NCI-H187 (cell line): Measurements from ENCODE around the gene PLEKHA1.

ENCODE experiments used
- DNase-seq, 2 experiments: peaks; one replicate each; lab custom pipeline; 2025; lab: John Stamatoyannopoulos, UW

The PLEKHA1 gene

DNA sequence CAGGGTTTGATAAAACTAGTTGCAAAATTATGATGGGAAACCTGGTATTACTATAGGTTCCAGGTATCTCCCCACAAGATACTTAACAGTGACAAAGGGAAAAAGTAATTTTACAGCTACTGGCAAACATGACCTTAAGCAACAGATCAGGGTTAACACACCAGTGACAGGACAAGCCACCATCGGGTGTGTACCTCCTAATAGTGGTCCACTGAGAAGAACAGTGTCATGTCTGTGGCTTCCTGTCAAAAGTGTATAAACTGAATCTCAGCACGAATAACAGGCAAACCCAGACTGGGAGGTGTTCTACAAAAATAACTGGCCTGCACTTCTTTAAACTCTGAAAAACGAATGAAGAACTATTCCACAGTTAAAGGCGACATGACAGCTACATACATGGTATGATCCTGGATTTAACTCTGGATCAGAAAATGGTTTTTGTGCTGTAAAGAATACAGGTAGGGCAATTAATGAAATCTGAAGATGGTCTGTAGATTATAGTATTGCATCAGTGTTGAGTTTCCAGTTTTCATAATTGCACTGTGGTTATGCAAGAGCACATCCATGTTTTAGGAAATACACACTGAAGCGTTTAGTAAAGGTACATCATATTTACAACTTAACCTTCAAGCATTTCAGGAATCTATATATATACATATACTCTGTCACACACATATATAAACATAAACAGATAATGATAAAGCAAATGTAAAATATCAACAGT lies 47.9 kb downstream of the PLEKHA1 start:
- no peak for DNase-seq

DNA sequence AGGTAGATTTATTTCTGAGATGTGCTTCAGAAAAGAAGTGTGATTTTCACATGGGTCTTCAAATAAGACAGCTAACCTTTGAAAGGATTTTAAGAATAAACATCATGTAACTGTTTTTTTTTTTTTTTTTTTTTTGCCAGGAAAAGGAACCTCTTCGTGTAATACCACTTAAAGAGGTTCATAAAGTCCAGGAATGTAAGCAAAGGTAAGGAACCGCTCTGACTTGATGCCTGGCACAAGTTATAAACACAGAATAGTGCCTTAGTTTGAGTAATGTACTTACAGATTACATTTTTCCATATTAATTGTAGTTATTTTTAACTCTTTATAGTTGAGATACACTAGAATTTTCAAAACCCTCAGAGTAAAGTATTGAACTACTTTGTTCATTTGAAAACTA lies 49.6 kb downstream of the PLEKHA1 start:
- DNase-seq, result no peak

DNA sequence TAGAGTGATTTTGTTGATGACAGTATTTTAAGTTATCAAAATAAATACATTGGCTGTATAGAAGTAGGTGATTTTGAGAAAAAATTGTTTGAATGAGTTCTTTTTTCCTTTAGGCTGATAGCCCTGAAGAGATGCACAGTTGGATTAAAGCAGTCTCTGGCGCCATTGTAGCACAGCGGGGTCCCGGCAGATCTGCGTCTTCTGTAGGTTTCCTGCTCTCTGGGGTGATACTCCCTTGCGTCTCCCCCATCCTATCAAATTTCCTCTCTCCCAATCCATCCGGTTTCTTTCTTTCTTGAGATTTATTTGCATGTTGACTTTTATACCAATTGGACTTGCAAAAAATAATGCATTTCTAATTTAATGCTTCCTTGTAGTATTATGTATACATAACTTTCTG lies 52.3 kb downstream of the PLEKHA1 start:
- no peak for DNase-seq

DNA sequence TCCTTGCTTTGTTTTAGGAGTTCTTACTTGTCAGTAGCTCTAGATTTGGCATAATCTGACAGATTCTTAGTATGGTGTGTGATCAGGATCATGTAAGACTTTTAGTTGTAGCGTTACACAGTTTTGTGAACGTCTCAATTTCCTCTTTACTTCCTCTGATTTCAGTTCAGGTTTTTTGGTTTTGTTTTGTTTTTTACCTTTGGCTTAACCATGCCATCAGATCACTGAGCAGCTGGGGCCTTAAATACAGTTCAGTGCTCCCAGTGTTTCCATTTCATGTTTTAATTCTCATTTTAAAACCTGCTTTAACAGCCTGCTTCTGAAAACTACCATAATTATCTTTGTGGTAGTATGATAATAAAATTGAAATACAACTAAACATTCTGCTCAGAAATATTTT lies 52.8 kb downstream of the PLEKHA1 start:
- DNase-seq, result no peak

DNA sequence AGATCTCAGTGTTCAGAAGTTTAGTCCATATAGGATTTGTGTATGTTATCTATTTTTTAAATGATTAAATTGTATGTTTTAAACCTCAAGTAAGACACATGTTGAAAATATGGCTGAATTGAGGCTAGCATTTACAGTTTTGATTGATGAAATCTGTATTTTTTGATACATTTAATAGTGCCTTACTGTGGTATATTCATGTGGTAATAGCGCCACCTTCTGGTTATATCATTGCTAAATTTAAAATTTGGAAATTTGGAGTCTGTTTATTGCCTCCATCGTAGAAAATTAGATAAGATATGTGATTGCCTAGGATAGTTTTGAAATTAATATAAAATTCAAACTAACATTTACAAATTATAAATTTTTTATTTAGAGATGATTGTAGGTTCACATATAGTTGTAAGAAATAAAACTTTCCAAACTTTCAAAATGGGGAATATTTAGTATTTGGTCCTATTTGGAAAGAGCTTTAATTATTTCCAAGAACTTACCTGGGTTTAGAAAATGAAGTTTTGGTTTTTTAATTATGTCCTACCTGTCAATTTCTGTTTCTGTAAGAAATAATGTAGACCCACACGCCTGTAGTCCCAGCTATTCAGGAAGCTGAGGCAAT lies 60.8 kb downstream of the PLEKHA1 start:
- no peak for DNase-seq

DNA sequence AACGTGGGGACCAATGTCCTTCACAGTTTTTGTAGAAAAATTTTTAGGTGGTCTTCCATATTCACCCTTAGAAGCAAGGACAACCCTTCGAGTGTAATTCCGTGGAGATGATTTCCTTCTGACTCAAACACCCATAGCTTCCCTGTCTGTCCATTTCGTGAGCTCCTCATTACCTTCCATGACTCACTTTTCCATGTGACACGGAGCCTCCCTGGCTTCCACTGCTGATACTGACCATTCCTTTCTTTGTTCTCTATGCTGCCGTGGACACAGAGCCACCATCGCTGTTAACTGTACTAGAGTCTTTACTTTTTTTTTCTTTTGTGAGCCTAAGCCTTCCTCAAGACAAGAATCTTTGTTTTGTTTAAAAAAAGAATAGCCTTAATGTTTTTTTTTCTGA lies 67.5 kb downstream of the PLEKHA1 start:
- no peak for DNase-seq

DNA sequence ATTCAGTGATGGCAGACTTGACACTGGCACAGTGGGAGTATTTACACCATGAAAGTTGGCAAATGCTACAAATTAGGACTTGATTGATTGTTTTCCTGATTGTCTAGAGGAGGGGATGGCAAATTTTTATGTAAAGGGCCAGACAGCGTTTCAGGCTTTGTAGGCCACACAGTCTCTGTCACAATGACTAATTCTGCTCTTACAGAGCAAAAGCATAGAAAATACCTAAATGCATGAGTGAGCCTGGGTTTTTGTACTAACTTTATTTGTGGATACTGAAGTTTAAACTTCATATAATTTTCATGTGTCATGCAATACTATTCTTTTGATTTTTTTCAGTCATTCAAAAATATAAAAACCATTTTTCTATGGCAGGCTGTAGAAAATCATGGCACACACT lies 71.0 kb downstream of the PLEKHA1 start:
- no peak for DNase-seq

DNA sequence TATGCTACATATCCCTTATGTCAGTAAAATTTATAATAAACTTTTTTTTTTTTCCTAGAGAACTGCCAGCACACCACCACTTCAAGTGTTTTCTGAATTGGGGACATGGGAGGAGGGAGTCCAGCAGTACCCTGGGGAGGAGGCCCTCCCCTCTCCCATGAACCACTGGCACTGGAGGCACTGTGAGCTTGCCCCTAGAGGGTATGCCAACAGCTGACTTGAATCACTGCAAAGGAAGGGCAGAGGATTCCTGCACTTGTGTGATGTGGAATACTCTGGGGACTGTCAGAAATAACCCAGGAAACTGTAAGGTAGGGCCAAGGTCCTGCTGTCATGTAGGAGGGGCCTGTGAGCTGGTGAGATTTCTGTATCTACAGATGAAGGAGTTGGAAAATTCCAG lies 71.4 kb downstream of the PLEKHA1 start:
- DNase-seq, result no peak

DNA sequence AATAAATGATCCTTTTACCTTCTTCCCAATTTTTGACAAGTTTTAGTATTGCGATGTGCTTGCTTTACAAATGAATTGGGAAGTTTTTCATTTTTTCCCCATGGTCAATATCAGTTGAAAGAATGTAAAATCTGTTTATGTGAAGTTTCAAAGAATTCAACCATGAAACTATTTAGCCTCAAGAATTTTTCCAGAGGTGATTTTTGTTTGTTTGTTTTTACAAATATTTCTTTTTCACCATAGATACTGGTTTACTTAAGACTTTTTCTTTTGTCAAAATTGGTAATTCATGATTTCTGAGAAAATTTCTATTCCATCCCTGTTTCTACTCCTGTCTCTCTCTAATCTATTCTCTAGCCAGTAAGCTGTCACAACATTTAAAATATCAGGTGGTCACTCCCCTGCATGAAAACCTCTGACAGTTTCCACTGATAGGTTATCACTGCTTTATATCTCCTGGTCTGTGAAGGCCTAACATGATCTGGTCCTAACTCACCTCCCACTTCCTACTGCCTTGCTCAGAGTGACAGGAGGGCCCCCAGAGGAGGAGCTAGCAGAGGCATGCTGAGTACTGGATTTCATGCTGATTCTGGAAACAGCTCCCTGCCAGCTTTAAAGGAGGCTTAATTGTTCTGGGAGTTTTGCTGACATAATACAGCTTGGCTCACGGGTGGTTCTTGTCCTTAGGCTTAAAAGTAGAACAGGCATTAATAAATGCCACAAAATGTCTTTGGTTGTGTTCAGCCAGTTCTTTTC lies 72.3 kb downstream of the PLEKHA1 start:
- no peak for DNase-seq

DNA sequence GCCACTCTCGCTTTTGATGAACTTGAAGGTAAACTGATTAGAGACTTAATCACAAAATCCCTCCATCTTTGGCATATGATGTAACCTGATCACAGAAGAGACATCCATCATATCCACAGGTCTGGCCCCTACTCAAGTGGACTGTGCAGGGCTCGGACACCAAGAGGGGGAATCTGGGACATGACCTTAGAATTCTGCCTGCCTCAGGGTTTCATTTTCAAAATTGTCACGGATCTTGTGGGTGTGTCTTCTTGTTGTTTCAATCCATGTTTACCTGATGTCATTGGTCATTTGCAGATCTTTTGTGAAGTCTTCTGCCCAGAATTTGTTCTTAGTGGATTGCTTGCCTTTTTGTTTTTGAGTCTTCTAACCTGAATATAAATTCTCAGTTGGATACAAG lies 74.1 kb downstream of the PLEKHA1 start:
- DNase-seq, result no peak

DNA sequence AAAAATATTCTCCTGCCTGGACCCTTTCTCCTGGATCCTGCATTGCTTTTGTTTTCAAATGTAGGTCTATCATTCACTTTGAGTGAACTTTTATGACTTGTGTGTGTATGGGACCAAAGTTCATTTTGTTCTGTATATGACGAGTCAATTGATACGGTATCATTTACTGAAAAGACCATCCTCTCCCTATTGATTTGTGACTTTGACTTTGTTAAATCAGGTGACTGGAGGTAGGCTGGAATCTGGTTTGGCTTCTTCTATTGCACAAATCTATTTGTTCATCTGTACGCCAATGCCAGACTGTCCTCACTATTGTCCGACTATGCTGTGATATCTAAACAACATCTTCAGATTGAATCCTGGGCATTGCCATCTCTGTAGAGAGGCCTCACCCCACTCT lies 74.6 kb downstream of the PLEKHA1 start:
- DNase-seq, result no peak

DNA sequence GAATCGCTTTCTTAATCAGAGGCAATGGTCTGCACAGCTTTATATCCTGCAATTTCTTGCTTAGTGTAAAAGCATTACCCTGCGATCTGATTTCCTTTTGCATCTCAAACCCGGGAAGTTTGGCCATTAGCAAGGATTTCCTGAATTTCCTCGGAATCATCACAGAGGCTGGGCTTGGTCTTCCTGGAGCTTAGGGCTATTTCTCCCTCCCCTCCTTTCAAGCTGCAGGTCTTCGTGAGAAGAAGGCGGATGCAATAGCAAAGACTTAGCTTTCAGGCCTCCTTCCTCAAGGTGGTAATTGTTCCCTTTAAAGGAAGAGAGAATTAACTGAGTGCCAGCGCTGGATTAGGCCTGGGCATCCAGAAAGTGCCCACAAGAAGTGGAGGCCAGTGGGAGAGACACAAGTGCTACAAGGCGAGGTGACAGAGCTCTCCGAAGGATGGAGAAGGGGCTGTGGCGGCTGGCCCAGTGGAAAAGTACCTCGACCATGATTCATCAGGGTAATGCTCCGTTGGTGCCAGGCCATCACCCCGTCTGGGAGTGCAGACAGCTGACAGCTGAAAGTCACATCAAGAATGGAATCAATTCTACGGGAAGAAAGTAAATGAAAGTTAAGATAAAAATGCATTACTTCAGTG lies 76.0 kb downstream of the PLEKHA1 start:
- no peak for DNase-seq

DNA sequence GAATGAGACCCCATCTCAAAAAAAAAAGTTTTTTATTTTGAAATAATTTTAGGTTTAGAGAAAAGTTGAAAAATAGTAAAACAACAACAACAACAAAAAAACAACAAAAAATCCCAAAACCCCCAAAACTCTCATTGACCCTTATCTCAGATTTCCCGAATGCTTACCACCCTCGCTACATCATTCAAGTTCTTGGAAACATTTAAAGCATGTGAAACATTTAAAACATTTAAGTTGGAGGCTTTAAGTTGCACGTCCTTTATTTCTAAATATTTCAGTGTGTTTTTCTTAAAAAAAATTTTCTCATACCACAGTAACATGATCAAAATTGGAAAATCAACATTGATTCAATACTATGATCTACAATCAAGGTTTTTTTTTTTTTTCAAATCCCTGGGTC lies 79.6 kb downstream of the PLEKHA1 start:
- DNase-seq, result no peak

DNA sequence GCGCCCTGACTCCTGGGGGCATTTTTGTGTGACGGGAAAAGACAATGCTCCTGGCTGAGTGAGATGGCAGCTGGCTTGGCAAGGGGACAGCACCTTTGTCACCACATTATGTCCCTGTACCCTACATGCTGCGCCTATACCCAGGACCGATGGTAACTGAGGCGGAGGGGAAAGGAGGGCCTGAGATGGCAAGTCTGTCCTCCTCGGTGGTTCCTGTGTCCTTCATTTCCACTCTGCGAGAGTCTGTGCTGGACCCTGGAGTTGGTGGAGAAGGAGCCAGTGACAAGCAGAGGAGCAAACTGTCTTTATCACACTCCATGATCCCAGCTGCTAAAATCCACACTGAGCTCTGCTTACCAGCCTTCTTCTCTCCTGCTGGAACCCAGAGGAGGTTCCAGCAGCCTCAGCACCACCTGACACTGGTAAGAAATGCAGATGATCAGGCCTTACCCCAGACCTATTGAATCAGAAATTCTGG lies 80.1 kb downstream of the PLEKHA1 start, which contains the start of gene ARMS2:
ARMS2 (plus strand) TSS at position 51 of the 478 bp plus-strand sequence; CDS start at position 126, 75 bp downstream.
- no peak for DNase-seq

DNA sequence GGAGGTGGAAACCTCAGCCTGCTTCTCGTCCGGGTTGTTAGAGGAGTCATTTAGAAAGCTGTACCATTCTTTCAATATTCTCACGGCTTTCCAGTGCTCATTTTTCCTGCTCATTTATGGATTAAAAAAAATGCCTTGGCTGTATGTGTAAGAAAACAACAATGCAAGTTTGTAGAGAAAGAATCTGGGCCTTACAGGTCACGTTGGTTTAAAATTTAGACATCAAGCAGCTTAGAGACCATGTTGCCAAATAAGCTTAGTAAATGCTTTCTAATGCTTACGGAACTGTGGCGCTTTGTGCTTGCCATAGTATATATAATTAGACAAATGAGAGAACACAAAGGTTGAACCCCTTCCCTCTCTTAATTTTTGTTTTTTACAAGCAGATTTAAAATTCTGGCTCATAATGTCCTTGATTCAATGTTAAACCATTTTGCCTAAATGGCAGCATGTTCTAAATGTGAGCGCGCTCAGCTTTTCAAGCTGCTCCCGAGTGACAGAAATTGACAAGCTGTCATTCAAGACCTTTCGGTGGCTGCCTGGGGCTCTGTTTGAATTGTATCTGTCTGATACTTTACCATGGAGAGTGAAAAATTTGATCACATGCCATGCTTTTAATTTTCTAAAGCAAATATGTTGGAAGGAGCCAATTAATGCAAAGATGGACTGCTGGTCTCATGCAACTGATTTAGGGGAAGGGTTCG lies 81.0 kb downstream of the PLEKHA1 start:
- DNase-seq, result no peak

DNA sequence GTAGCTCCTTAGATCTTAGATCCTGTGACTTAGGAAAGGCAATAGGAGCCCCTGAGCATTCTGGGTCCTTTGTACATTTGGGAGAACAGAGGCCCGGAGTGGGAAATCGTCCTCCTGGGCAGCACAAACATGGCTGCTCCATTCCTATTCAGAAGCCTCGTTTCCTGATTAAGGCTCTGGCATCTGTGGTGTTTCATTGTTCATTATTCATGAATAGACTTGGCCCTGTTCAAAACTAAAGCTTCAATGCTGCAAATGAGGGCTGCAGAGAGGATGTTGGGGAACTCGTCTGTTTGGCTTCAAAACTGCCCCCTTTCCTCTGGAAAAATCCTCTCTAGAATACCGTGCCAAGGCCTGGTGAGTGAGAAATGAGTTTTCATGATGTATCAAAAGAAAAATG lies 83.4 kb downstream of the PLEKHA1 start:
- DNase-seq, result no peak

DNA sequence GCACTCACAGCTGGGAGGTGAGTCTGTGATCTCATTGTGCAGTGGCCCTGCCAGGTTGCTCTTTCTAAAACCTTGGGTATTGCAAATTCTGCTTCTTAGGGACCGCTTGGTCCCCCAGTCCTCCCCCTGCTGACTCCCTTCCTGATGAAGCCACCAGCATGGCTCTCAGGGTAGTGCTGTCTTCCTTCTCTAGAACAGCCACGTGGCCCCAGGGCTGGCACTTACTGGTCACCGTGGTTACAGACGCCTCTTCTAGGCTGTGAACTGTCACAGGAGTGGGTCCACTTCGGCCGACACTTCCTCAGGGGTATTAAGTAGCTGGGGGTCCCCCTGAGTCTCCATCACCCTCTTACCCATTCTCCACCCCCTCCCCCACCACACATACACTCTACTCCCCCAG lies 84.2 kb downstream of the PLEKHA1 start:
- DNase-seq, result no peak

DNA sequence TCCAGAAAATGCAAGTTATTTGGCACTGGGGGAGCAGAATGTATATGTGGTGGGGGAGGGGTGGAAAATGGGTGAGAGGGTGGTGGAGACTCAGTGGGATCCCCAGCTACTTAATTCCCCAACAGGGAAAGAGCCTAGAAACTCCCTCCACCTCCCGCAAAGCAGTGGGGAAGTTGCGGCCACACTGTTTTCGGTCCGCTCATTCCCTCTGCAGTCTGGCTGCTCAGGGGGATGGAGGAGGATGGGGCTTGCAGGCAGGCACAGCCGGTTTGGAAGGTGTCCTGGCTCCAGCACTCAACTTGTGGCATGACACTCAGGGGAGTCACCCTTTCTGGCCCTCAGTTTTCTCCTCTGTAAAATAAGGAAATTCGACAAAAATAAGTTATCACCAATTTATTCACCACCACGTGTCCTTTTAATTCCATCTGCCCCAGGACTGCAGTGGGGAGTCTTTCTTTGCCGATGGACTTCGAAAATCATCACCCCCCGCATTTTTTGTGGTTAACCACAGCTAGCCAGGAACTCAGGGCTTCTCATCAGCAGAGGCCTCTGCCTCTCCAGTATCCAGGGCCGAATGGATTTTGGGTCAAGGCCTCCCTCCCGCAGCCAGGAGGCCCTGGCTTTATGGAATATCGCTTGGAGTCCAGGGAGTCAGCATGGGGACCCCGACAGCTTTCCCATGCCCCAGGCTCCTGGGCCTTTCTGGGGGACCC lies 85.2 kb downstream of the PLEKHA1 start:
- DNase-seq, result no peak

DNA sequence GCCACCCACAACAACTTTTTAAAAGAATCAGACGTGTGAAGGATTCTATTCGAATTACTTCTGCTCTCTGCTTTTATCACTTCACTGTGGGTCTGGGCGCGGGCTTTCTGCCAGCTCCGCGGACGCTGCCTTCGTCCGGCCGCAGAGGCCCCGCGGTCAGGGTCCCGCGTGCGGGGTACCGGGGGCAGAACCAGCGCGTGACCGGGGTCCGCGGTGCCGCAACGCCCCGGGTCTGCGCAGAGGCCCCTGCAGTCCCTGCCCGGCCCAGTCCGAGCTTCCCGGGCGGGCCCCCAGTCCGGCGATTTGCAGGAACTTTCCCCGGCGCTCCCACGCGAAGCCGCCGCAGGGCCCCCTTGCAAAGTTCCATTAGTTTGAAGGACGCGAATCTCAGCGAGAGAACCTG lies 86.4 kb downstream of the PLEKHA1 start:
- no peak for DNase-seq

DNA sequence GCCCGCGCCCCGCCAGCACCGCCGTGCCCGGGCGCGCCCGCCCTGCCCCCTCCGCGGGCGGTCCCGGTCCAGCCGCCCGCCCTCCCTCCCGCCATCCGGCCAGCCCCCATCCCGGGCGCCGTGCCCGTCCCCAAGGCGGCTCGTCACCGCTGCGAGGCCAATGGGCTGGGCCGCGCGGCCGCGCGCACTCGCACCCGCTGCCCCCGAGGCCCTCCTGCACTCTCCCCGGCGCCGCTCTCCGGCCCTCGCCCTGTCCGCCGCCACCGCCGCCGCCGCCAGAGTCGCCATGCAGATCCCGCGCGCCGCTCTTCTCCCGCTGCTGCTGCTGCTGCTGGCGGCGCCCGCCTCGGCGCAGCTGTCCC lies 86.8 kb downstream of the PLEKHA1 start, which contains the start of gene HTRA1:
HTRA1 (plus strand) TSS at position 187 of the 362 bp plus-strand sequence; CDS start at position 287, 100 bp downstream.
- no peak for DNase-seq
